SU-DHL-6 (cell line): ENCODE measurements around the gene ATP2B1.

ENCODE experiments used
- EZH2phosphoT487 ChIP-seq: fragments of 200-600 bp; sonication (generic), shearing (Covaris generic); conservative IDR thresholded peaks from 2 replicates; pipeline ENCODE4 v1.6.1; 2018; ENCODE audit warnings: mild to moderate bottlenecking, antibody characterized with exemption, low read length, moderate library complexity, mixed read lengths
- TF ChIP-seq, protein P1 (sequence below): fragments of 200-600 bp; sonication (generic); IDR thresholded peaks from one replicate; pipeline ENCODE4 v1.5.1; 2017; ENCODE audit warnings: antibody characterized with exemption, mild to moderate bottlenecking, low read length, moderate library complexity; ENCODE audit not compliant: insufficient read depth, poor library complexity, severe bottlenecking

DNA sequence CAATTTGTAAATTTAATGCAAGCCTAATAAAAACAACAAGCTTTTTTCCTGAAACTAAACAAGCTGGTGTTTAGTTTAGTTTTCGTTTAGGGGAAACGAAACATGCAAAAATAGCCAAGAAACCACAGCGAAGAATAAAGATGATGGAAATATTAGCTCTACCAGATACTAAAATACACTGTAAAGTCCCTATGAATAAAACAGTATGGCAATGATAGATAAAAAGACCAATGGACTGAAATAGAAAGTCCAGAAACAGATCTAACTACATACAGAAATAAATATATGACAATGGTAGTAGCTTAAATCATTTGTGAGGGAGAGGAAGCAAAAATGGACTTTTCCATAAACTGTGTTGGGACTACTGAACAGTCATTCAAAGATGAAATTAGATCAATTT, 26.4 kb downstream of the ATP2B1 start:
- TF ChIP-seq, protein P1, sequence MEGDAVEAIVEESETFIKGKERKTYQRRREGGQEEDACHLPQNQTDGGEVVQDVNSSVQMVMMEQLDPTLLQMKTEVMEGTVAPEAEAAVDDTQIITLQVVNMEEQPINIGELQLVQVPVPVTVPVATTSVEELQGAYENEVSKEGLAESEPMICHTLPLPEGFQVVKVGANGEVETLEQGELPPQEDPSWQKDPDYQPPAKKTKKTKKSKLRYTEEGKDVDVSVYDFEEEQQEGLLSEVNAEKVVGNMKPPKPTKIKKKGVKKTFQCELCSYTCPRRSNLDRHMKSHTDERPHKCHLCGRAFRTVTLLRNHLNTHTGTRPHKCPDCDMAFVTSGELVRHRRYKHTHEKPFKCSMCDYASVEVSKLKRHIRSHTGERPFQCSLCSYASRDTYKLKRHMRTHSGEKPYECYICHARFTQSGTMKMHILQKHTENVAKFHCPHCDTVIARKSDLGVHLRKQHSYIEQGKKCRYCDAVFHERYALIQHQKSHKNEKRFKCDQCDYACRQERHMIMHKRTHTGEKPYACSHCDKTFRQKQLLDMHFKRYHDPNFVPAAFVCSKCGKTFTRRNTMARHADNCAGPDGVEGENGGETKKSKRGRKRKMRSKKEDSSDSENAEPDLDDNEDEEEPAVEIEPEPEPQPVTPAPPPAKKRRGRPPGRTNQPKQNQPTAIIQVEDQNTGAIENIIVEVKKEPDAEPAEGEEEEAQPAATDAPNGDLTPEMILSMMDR: no peak
- no peak for TF ChIP-seq EZH2phosphoT487
